HCT116 (cell line): Measurements from ENCODE around the gene FAM32A. TPM values are rescaled to one million over a fixed set of nuclear protein-coding genes. Genes with fewer than 3 reads are reported as not detected.

Source experiments
- ATAC-seq: fragments of 200-7000 bp; cut with Tn5 transposase; 2 replicates; pipeline ENCODE4 v1.9.1; 2020; ENCODE audit warnings: mild to moderate bottlenecking, moderate library complexity
- BruUV-seq: library from RNA; stranded (reverse); fragments of 400-500 nt; replicated peaks from 2 replicates; lab custom pipeline; 2021; lab: Mats Ljungman, UMichigan
- CTCF ChIA-PET: fragments of 300-600 bp; sonication (Branson Sonifier 250); formaldehyde crosslinking; loops from one replicate; lab custom pipeline; 2021; ENCODE audit warnings: antibody characterized with exemption; lab: Charles Lee
- POLR2A ChIA-PET: fragments of 300-600, 350-600 bp; sonication (Branson Sonifier 250); formaldehyde crosslinking; loops from one replicate; lab custom pipeline; 2021; ENCODE audit warnings: antibody characterized with exemption; lab: Charles Lee
- RAD21 ChIA-PET, 2 experiments: fragments of 300-600 bp; sonication (Branson Sonifier 250); formaldehyde crosslinking; loops; one replicate each; lab custom pipeline; 2023; ENCODE audit warnings: low total read pairs in 2 of 2; ENCODE audit not compliant: uncharacterized antibody in 2 of 2, unreplicated experiment in 2 of 2, low non-redundant PET in 1 of 2; lab: Charles Lee
- DNase-seq: peaks from one replicate; pipeline ENCODE4 v3.0.0-alpha.2; 2010; ENCODE audit warnings: low read depth, low spot score
- H2AFZ ChIP-seq: fragments of 200-600 bp; shearing (Covaris generic), sonication (generic); 2 replicates; pipeline ENCODE4 v1.6.1; 2017; ENCODE audit warnings: low read depth, mixed run types, mixed read lengths, antibody characterized with exemption, low read length; ENCODE audit not compliant: poor library complexity, severe bottlenecking
- H3K27ac ChIP-seq: 2 replicates; pipeline ENCODE4 v1.5.1; 2012; ENCODE audit warnings: low read depth, low read length
- H3K27me3 ChIP-seq: fragments of 200-600 bp; sonication (generic); 2 replicates; pipeline ENCODE4 v1.6.1; 2016; ENCODE audit warnings: mixed run types, low read length, mixed read lengths; ENCODE audit not compliant: insufficient read depth
- H3K36me3 ChIP-seq, 2 experiments: fragments of 200-500 bp in 1 of 2; fragments of 200-600 bp in 1 of 2; sonication (Bioruptor generic) in 1 of 2; sonication (generic) in 1 of 2; 2 replicates each; pipeline versions ENCODE4 v1.5.1 to v1.6.1; 2014 to 2016; ENCODE audit warnings: low read length in 2 of 2, inconsistent platforms in 1 of 2, mixed read lengths in 1 of 2, mixed run types in 1 of 2; ENCODE audit not compliant: insufficient read depth in 2 of 2, control insufficient read depth in 1 of 2
- H3K4me1 ChIP-seq, 2 experiments: fragments of 200-600 bp in 1 of 2; sonication (generic) in 1 of 2; 2 replicates each; pipeline versions ENCODE4 v1.5.1 to v1.6.1; 2012 to 2017; ENCODE audit warnings: low read length in 2 of 2, inconsistent platforms in 1 of 2, mild to moderate bottlenecking in 1 of 2, mixed read lengths in 1 of 2, mixed run types in 1 of 2, moderate library complexity in 1 of 2; ENCODE audit not compliant: insufficient read depth in 2 of 2, control insufficient read depth in 1 of 2
- H3K4me2 ChIP-seq: fragments of 200-600 bp; sonication (generic); 2 replicates; pipeline ENCODE4 v1.6.1; 2017; ENCODE audit warnings: mixed run types, low read length, mixed read lengths
- H3K4me3 ChIP-seq, 2 experiments: fragments of 200-600 bp in 1 of 2; sonication (generic) in 1 of 2; replicated peaks in 1 of 2; 2 replicates each; pipeline ENCODE4 v1.5.1; 2011 to 2016; ENCODE audit warnings: low read length in 2 of 2, control low read depth in 1 of 2, low read depth in 1 of 2, mild to moderate bottlenecking in 1 of 2, mixed read lengths in 1 of 2, mixed run types in 1 of 2
- H3K79me2 ChIP-seq: fragments of 200-600 bp; sonication (generic); 2 replicates; pipeline ENCODE4 v1.6.1; 2017; ENCODE audit warnings: mild to moderate bottlenecking, mixed run types, low read length, moderate library complexity, mixed read lengths; ENCODE audit not compliant: insufficient read depth
- H3K9ac ChIP-seq: fragments of 200-600 bp; sonication (generic); 2 replicates; pipeline ENCODE4 v1.6.1; 2016; ENCODE audit warnings: low read length, mixed read lengths
- H3K9me2 ChIP-seq: fragments of 200-600 bp; sonication (generic), shearing (Covaris generic); 2 replicates; pipeline ENCODE4 v1.6.1; 2017; ENCODE audit warnings: mixed run types, mild to moderate bottlenecking, moderate library complexity; ENCODE audit not compliant: insufficient read depth
- H3K9me3 ChIP-seq, 2 experiments: fragments of 200-500 bp in 1 of 2; fragments of 200-600 bp in 1 of 2; sonication (Bioruptor generic) in 1 of 2; sonication (generic) in 1 of 2; 2 replicates each; pipeline ENCODE4 v1.6.1; 2014 to 2017; ENCODE audit warnings: low read length in 2 of 2, mixed read lengths in 2 of 2, inconsistent platforms in 1 of 2, low read depth in 1 of 2, mild to moderate bottlenecking in 1 of 2, mixed run types in 1 of 2, moderate library complexity in 1 of 2; ENCODE audit not compliant: control insufficient read depth in 1 of 2, insufficient read depth in 1 of 2
- H4K20me1 ChIP-seq: fragments of 200-600 bp; sonication (generic), shearing (Covaris generic); 2 replicates; pipeline ENCODE4 v1.6.1; 2017; ENCODE audit warnings: mixed run types, mild to moderate bottlenecking, moderate library complexity; ENCODE audit not compliant: insufficient read depth
- CBX3 ChIP-seq: IDR thresholded peaks from 2 replicates; pipeline ENCODE4 v1.6.1; 2012; ENCODE audit warnings: low read depth
- ELF1 ChIP-seq: IDR thresholded peaks from 2 replicates; pipeline ENCODE4 v1.6.1; 2012; ENCODE audit warnings: low read depth, borderline replicate concordance
- JUND ChIP-seq: IDR thresholded peaks from 2 replicates; pipeline ENCODE4 v1.6.1; 2012
- POLR2A ChIP-seq: IDR thresholded peaks from 2 replicates; pipeline ENCODE4 v1.7.0; 2011; ENCODE audit warnings: borderline replicate concordance; ENCODE audit not compliant: insufficient read depth, insufficient read length; ENCODE audit errors: extremely low read depth
- SP1 ChIP-seq: IDR thresholded peaks from 2 replicates; pipeline ENCODE4 v1.6.1; 2012; ENCODE audit warnings: low read depth
- TCF7L2 ChIP-seq: IDR thresholded peaks from 2 replicates; pipeline ENCODE4 v1.7.0; 2011; ENCODE audit warnings: borderline replicate concordance, inconsistent platforms; ENCODE audit not compliant: insufficient read depth, insufficient read length; ENCODE audit errors: extremely low read depth
- ZFX ChIP-seq: fragments of 450-650 bp; IDR thresholded peaks from 2 replicates; pipeline ENCODE4 v1.6.1; 2017
- intact Hi-C: fragments of 100-400 bp; cut with micrococcal nuclease; formaldehyde crosslinking; loops from 2 replicates; pipeline ENCODE4 v1.10.0; 2022
- total RNA-seq: library from RNA; stranded (reverse); gene quantifications from one replicate; pipeline ENCODE4 v1.2.1, GENCODE V29; 2021; ENCODE audit not compliant: unreplicated experiment
- TF ChIP-seq, protein P1 (sequence below): IDR thresholded peaks from 2 replicates; pipeline ENCODE4 v1.6.1; 2012; ENCODE audit warnings: low read depth
- TF ChIP-seq, protein P2 (sequence below): IDR thresholded peaks from 2 replicates; pipeline ENCODE4 v1.6.1; 2011; ENCODE audit warnings: mild to moderate bottlenecking, low read length, moderate library complexity; ENCODE audit not compliant: insufficient replicate concordance; ENCODE audit errors: extremely low read depth
- TF ChIP-seq, protein P3 (sequence below): IDR thresholded peaks from 2 replicates; pipeline ENCODE4 v1.6.1; 2012
- TF ChIP-seq, protein P4 (sequence below), 3 experiments: fragments of 200-600 bp in 1 of 3; sonication (generic) in 1 of 3; IDR thresholded peaks in 2 of 3; conservative IDR thresholded peaks in 1 of 3; 2 replicates each; pipeline ENCODE4 v1.5.1; 2012 to 2017; ENCODE audit warnings: low read depth in 2 of 3, low read length in 2 of 3, antibody characterized with exemption in 1 of 3, borderline replicate concordance in 1 of 3, control low read depth in 1 of 3, mild to moderate bottlenecking in 1 of 3, mixed read lengths in 1 of 3, mixed run types in 1 of 3, moderate library complexity in 1 of 3; ENCODE audit not compliant: insufficient read depth in 1 of 3

FAM32A gene
- total RNA-seq, 1 experiment from 2014 or later: 61.3 TPM

DNA sequence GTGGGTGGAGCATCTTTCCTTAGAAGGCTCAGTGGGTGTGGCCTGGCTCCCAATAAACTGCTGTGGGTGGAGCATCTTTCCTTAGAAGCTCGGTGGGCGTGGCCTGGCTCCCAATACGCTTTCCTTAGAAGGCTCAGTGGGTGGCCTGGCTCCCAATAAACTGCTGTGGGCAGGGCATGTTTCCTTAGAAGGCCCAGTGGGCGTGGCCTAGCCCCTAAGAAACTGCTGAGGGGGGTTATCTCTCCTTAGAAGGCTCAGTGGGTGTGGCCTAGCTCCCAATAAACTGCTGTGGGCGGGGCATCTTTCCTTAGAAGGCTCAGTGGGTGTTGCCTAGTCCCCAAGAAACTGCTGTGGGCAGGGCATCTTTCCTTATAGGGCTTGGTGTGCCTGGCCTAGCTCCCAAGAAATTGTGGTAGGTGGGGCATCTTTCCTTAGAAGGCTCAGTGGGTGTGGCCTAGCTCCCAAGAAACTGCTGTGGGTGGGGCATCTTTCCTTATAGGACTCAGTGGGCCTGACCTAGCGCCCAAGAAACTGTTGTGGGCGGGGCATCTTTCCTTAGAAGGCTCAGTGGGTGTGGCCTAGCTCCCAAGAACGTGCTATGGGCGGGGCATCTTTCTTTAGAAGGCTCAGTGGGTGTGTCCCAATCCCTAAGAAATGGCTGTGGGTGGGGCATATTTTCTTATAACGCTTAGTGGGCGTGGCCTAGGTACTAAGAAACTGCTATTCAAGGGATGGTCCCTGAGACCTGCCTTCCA, 31.5 kb upstream of the FAM32A start (continued):
- TF ChIP-seq, protein P1, sequence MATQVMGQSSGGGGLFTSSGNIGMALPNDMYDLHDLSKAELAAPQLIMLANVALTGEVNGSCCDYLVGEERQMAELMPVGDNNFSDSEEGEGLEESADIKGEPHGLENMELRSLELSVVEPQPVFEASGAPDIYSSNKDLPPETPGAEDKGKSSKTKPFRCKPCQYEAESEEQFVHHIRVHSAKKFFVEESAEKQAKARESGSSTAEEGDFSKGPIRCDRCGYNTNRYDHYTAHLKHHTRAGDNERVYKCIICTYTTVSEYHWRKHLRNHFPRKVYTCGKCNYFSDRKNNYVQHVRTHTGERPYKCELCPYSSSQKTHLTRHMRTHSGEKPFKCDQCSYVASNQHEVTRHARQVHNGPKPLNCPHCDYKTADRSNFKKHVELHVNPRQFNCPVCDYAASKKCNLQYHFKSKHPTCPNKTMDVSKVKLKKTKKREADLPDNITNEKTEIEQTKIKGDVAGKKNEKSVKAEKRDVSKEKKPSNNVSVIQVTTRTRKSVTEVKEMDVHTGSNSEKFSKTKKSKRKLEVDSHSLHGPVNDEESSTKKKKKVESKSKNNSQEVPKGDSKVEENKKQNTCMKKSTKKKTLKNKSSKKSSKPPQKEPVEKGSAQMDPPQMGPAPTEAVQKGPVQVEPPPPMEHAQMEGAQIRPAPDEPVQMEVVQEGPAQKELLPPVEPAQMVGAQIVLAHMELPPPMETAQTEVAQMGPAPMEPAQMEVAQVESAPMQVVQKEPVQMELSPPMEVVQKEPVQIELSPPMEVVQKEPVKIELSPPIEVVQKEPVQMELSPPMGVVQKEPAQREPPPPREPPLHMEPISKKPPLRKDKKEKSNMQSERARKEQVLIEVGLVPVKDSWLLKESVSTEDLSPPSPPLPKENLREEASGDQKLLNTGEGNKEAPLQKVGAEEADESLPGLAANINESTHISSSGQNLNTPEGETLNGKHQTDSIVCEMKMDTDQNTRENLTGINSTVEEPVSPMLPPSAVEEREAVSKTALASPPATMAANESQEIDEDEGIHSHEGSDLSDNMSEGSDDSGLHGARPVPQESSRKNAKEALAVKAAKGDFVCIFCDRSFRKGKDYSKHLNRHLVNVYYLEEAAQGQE: no peak
- TF ChIP-seq SP1 (no peak), TCF7L2 (no peak), ZFX (no peak), JUND (no peak), POLR2A (no peak)

DNA sequence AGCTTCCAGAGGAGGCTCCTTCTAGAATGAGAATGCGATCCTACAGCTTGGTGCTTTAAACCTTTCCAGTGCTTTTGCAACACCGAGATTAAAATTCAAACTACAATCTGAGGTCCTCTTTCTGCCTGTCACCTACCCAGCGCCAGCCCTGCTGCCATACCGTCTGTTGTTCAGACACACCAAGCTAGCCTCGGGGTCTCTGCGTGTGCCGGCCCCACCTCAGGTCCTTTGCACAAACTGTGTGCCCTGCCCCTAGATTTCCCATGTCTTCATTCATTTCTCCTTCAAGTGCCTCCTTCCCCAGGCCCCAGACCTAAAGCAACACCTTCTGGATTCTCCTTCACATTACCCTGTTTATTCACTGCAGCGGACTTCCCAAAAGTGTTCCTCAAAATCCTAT, 30.7 kb upstream of the FAM32A start:
- ChIA-PET POLR2A (no interaction called here), RAD21 (no interaction called here)
- no peak for ATAC-seq

More for the DNA sequence above, 30.7 kb upstream of the FAM32A start:
- Histone ChIP-seq H3K27me3 (no peaks in the 10 kb centered on the region), H3K4me2 (no peak overlapping the region), H4K20me1 (no peaks in the 10 kb centered on the region), H3K79me2 (no peaks in the 10 kb centered on the region), H3K4me1 (peaks cover 4 to 24% of the 10 kb centered on the region in 2 experiments; a peak in 3 of 4 replicates), H3K36me3 (peaks cover 18 to 24% of the 10 kb centered on the region in 2 experiments), H3K9me3 (no peaks in the 10 kb centered on the region), H3K9me2 (no peaks in the 10 kb centered on the region), H3K27ac (no peak overlapping the region), H3K9ac (no peak overlapping the region), H2AFZ (no peak overlapping the region), H3K4me3 (no peak overlapping the region)
- intact Hi-C loops: no loop called here
- BruUV-seq: no TSS peak
- CTCF ChIA-PET: no interaction called here
- TF ChIP-seq, protein P2, sequence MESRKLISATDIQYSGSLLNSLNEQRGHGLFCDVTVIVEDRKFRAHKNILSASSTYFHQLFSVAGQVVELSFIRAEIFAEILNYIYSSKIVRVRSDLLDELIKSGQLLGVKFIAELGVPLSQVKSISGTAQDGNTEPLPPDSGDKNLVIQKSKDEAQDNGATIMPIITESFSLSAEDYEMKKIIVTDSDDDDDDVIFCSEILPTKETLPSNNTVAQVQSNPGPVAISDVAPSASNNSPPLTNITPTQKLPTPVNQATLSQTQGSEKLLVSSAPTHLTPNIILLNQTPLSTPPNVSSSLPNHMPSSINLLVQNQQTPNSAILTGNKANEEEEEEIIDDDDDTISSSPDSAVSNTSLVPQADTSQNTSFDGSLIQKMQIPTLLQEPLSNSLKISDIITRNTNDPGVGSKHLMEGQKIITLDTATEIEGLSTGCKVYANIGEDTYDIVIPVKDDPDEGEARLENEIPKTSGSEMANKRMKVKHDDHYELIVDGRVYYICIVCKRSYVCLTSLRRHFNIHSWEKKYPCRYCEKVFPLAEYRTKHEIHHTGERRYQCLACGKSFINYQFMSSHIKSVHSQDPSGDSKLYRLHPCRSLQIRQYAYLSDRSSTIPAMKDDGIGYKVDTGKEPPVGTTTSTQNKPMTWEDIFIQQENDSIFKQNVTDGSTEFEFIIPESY: no peak
- TF ChIP-seq, protein P3, sequence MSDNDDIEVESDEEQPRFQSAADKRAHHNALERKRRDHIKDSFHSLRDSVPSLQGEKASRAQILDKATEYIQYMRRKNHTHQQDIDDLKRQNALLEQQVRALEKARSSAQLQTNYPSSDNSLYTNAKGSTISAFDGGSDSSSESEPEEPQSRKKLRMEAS: no peak
- TF ChIP-seq ELF1 (no peak), CBX3 (no peak)
- TF ChIP-seq, protein P4, sequence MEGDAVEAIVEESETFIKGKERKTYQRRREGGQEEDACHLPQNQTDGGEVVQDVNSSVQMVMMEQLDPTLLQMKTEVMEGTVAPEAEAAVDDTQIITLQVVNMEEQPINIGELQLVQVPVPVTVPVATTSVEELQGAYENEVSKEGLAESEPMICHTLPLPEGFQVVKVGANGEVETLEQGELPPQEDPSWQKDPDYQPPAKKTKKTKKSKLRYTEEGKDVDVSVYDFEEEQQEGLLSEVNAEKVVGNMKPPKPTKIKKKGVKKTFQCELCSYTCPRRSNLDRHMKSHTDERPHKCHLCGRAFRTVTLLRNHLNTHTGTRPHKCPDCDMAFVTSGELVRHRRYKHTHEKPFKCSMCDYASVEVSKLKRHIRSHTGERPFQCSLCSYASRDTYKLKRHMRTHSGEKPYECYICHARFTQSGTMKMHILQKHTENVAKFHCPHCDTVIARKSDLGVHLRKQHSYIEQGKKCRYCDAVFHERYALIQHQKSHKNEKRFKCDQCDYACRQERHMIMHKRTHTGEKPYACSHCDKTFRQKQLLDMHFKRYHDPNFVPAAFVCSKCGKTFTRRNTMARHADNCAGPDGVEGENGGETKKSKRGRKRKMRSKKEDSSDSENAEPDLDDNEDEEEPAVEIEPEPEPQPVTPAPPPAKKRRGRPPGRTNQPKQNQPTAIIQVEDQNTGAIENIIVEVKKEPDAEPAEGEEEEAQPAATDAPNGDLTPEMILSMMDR (IDR thresholded peaks at IDR 0.05 in 2 of 3, conservative IDR thresholded peaks at IDR 0.05 in 1 of 3; ENCODE audit: borderline replicate concordance in 1 of 3, insufficient read depth in 1 of 3, low read depth in 2 of 3, low read length in 2 of 3): no peak
- DNase-seq: no peak
